T-helper 1 cell treated with Interleukin-12 subunit alpha and Interleukin-12 subunit beta and Interleukin-4 antibody, amounts not matched to agents 30 μg/mL and 1 μg/mL, for 36 hours (primary cell): ENCODE data around the gene DCUN1D1.

Experiments
- H3K27ac Mint-ChIP-seq: one replicate; pipeline ENCODE4 v1.8.0; 2021; ENCODE audit warnings: mild to moderate bottlenecking, mixed read lengths
- H3K27me3 Mint-ChIP-seq: one replicate; pipeline ENCODE4 v1.8.0; 2021; ENCODE audit warnings: low read depth, mixed read lengths
- H3K36me3 Mint-ChIP-seq: one replicate; pipeline ENCODE4 v1.8.0; 2021; ENCODE audit warnings: low read depth, mixed read lengths
- H3K4me1 Mint-ChIP-seq: one replicate; pipeline ENCODE4 v1.8.0; 2021; ENCODE audit warnings: low read depth, mixed read lengths
- H3K4me3 Mint-ChIP-seq: one replicate; pipeline ENCODE4 v1.8.0; 2021; ENCODE audit warnings: mild to moderate bottlenecking, moderate library complexity, mixed read lengths
- H3K9me3 Mint-ChIP-seq: one replicate; pipeline ENCODE4 v1.8.0; 2021; ENCODE audit warnings: mixed read lengths

DCUN1D1 gene

GRCh38 chr3:182964179-182964578 lies 16.2 kb downstream of the DCUN1D1 start:
- H3K4me1 Mint-ChIP-seq, result peaks cover 45% of the 10 kb centered on the region
- H3K4me3 Mint-ChIP-seq, result no peak overlapping the region
- H3K36me3 Mint-ChIP-seq, result peaks cover 18% of the 10 kb centered on the region
- no peak overlapping the region for H3K27ac Mint-ChIP-seq
- H3K9me3 Mint-ChIP-seq, result no peaks in the 10 kb centered on the region
- H3K27me3 Mint-ChIP-seq, result no peaks in the 10 kb centered on the region

GRCh38 chr3:182962166-182962565 lies 18.2 kb downstream of the DCUN1D1 start:
- no peaks in the 10 kb centered on the region for H3K9me3 Mint-ChIP-seq
- H3K27ac Mint-ChIP-seq, result no peak overlapping the region
- H3K4me1 Mint-ChIP-seq, result peaks cover 31% of the 10 kb centered on the region
- no peaks in the 10 kb centered on the region for H3K27me3 Mint-ChIP-seq
- peaks cover 26% of the 10 kb centered on the region for H3K36me3 Mint-ChIP-seq
- no peak overlapping the region for H3K4me3 Mint-ChIP-seq

DNA sequence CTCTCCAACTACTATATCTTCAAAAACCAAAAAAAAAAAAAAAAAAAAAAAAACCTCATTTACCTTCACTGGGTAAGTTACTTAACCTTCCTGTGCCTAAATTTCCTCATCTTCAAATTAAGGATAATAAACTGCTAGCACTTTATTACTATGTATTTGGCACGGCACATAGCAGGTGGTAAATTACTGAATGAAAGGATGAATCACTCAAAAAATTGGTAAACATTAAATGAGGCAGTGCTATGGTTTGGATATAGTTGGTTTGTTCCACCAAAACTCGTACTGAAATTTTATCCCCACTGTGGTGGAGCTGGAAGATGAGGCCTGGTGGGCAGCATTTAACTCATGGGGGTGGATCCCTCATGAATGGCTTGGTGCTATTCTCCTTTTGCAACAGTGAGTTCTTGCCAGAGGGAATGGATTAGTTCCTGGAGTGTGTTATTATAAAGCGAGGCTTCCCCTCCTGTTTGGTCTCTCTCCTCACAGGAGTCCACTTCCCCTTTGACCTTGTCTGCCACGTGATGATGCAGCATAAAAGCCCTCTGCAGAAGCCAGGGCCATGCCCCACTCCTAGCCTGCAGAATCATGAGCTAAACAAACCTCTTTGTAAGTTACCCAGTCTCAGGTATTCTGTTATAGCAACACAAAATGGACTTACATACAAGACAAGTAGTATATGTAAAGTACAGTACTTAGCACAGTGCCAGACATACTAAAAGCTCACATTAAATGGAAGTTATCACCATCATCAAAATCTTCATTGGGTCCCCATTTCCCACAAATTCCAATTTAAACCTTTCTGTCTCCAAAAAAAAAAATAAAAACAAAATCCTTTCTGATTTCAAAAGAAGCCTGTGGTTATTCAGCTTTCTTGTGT lies 20.6 kb downstream of the DCUN1D1 start:
- Mint-ChIP-seq H3K9me3 (no peaks in the 10 kb centered on the region), H3K4me1 (peaks cover 15% of the 10 kb centered on the region), H3K36me3 (peaks cover 34% of the 10 kb centered on the region), H3K27me3 (no peaks in the 10 kb centered on the region), H3K4me3 (no peak overlapping the region), H3K27ac (no peak overlapping the region)

GRCh38 chr3:182957676-182958266 lies 22.6 kb downstream of the DCUN1D1 start:
- no peak overlapping the region for H3K4me3 Mint-ChIP-seq
- H3K27me3 Mint-ChIP-seq, result no peaks in the 10 kb centered on the region
- no peak overlapping the region for H3K27ac Mint-ChIP-seq
- peaks cover 38% of the 10 kb centered on the region for H3K36me3 Mint-ChIP-seq
- H3K4me1 Mint-ChIP-seq, result peaks cover 13% of the 10 kb centered on the region
- no peaks in the 10 kb centered on the region for H3K9me3 Mint-ChIP-seq

DNA sequence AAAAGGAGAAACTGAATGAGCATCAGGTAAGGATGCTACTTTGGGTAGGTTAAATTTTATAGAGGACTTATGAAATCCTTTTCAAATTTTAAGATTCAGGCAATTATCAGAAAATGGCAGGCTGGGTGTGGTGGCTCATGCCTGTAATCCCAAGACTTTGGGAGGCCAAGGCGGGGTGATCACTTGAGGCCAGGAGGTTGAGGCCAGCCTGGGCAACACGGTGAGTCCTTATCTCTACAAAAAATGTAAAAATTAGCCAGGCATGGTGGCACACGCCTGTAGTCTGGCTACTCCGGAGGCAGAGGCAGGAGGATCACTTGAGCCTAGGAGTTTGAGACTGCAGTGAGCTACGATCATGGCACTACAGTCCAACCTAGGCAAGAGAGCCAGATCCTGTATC lies 23.1 kb downstream of the DCUN1D1 start:
- H3K9me3 Mint-ChIP-seq, result no peaks in the 10 kb centered on the region
- no peak overlapping the region for H3K4me3 Mint-ChIP-seq
- peaks cover 11% of the 10 kb centered on the region for H3K4me1 Mint-ChIP-seq
- peaks cover 40% of the 10 kb centered on the region for H3K36me3 Mint-ChIP-seq
- no peak overlapping the region for H3K27ac Mint-ChIP-seq
- H3K27me3 Mint-ChIP-seq, result no peaks in the 10 kb centered on the region

- H3K4me3 Mint-ChIP-seq, result no peak overlapping the region
- H3K27me3 Mint-ChIP-seq, result no peaks in the 10 kb centered on the region
- H3K4me1 Mint-ChIP-seq, result peaks cover 4% of the 10 kb centered on the region
- H3K27ac Mint-ChIP-seq, result no peak overlapping the region
- H3K9me3 Mint-ChIP-seq, result no peaks in the 10 kb centered on the region
- H3K36me3 Mint-ChIP-seq, result peaks cover 39% of the 10 kb centered on the region
These were observed 25.6 kb downstream of the DCUN1D1 start for GRCh38 chr3:182954553-182955235.

- Mint-ChIP-seq H3K4me3 (no peak overlapping the region), H3K4me1 (peaks cover 5% of the 10 kb centered on the region), H3K27me3 (no peaks in the 10 kb centered on the region), H3K27ac (no peak overlapping the region), H3K36me3 (peaks cover 34% of the 10 kb centered on the region), H3K9me3 (no peaks in the 10 kb centered on the region)
These were observed 30.6 kb downstream of the DCUN1D1 start for GRCh38 chr3:182949688-182950087.

GRCh38 chr3:182948305-182948704 lies 32.0 kb downstream of the DCUN1D1 start:
- H3K27ac Mint-ChIP-seq, result no peak overlapping the region
- no peaks in the 10 kb centered on the region for H3K27me3 Mint-ChIP-seq
- no peak overlapping the region for H3K4me3 Mint-ChIP-seq
- peaks cover 42% of the 10 kb centered on the region for H3K36me3 Mint-ChIP-seq
- peaks cover 5% of the 10 kb centered on the region for H3K4me1 Mint-ChIP-seq
- H3K9me3 Mint-ChIP-seq, result no peaks in the 10 kb centered on the region

GRCh38 chr3:182947888-182948287 lies 32.5 kb downstream of the DCUN1D1 start:
- no peaks in the 10 kb centered on the region for H3K27me3 Mint-ChIP-seq
- H3K4me1 Mint-ChIP-seq, result peaks cover 5% of the 10 kb centered on the region
- no peak overlapping the region for H3K27ac Mint-ChIP-seq
- no peaks in the 10 kb centered on the region for H3K9me3 Mint-ChIP-seq
- no peak overlapping the region for H3K4me3 Mint-ChIP-seq
- peaks cover 39% of the 10 kb centered on the region for H3K36me3 Mint-ChIP-seq

- Mint-ChIP-seq H3K27ac (no peak overlapping the region), H3K9me3 (no peaks in the 10 kb centered on the region), H3K4me3 (no peak overlapping the region), H3K4me1 (peaks cover 2% of the 10 kb centered on the region), H3K36me3 (peaks cover 26% of the 10 kb centered on the region), H3K27me3 (no peaks in the 10 kb centered on the region)
These were observed 38.6 kb downstream of the DCUN1D1 start for GRCh38 chr3:182941719-182942118.

GRCh38 chr3:182940266-182940808 lies 40.0 kb downstream of the DCUN1D1 start:
- Mint-ChIP-seq H3K4me1 (peaks cover 2% of the 10 kb centered on the region), H3K9me3 (no peaks in the 10 kb centered on the region), H3K4me3 (no peak overlapping the region), H3K27me3 (no peaks in the 10 kb centered on the region), H3K36me3 (peaks cover 16% of the 10 kb centered on the region), H3K27ac (no peak overlapping the region)

GRCh38 chr3:182937293-182938051 lies 42.9 kb downstream of the DCUN1D1 start:
- Mint-ChIP-seq H3K4me3 (no peak overlapping the region), H3K4me1 (peaks cover 2% of the 10 kb centered on the region), H3K9me3 (peaks cover 4% of the 10 kb centered on the region), H3K36me3 (peaks cover 9% of the 10 kb centered on the region), H3K27ac (no peak overlapping the region), H3K27me3 (no peaks in the 10 kb centered on the region)

GRCh38 chr3:182936918-182937285 lies 43.4 kb downstream of the DCUN1D1 start:
- no peak overlapping the region for H3K27ac Mint-ChIP-seq

DNA sequence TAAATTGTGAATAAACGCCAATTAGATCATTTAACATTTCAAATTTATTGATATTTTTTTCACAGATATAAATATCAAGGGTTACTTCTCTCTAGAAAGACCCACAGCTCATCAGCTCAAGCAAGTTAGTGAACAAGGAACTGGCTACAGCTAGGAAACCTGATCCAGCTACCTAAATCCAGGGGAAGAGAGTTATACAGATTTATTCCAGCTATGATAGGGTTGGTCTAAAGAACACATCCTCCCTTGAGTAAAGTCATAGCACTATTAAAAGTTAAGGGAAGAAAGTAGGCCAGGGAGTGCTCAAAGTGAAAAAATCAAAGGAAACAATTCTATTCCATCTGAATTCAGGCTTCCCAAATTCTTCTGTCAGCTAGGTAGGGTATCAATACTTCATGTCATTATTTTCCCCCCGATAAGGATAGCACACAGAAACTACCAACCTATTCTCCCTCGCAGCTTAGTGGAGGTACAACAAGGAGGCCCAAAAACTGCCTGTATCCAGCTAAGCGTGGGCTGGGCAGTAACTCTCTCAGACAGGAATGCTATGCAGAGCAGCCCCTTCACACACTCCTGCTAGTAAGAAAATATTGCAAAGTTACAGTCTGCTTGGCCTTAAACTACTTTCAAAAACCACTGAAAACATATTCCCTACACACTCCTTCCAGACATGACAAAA lies 44.0 kb downstream of the DCUN1D1 start:
- Mint-ChIP-seq H3K36me3 (peaks cover 13% of the 10 kb centered on the region), H3K27me3 (no peaks in the 10 kb centered on the region), H3K27ac (no peak overlapping the region), H3K4me3 (no peak overlapping the region), H3K9me3 (peaks cover 9% of the 10 kb centered on the region), H3K4me1 (peaks cover 2% of the 10 kb centered on the region)

More at GRCh38 chr3:182936918-182937285, 43.4 kb downstream of the DCUN1D1 start:
- peaks cover 9% of the 10 kb centered on the region for H3K9me3 Mint-ChIP-seq
- peaks cover 2% of the 10 kb centered on the region for H3K4me1 Mint-ChIP-seq
- H3K27me3 Mint-ChIP-seq, result no peaks in the 10 kb centered on the region
- no peak overlapping the region for H3K4me3 Mint-ChIP-seq
- peaks cover 13% of the 10 kb centered on the region for H3K36me3 Mint-ChIP-seq
